NCI-H446 treated with DMSO at 0.1 percent for 48 hours (cell line): Measurements from ENCODE around the gene KNL1.
"Not testable (repeated sequence)": the region's sequence is repeated elsewhere in the genome, so short reads cannot be mapped to it uniquely, and the experiment has no call there.

Source experiments
- DNase-seq: peaks from one replicate; lab custom pipeline; 2025; lab: John Stamatoyannopoulos, UW

KNL1 gene, protein sequence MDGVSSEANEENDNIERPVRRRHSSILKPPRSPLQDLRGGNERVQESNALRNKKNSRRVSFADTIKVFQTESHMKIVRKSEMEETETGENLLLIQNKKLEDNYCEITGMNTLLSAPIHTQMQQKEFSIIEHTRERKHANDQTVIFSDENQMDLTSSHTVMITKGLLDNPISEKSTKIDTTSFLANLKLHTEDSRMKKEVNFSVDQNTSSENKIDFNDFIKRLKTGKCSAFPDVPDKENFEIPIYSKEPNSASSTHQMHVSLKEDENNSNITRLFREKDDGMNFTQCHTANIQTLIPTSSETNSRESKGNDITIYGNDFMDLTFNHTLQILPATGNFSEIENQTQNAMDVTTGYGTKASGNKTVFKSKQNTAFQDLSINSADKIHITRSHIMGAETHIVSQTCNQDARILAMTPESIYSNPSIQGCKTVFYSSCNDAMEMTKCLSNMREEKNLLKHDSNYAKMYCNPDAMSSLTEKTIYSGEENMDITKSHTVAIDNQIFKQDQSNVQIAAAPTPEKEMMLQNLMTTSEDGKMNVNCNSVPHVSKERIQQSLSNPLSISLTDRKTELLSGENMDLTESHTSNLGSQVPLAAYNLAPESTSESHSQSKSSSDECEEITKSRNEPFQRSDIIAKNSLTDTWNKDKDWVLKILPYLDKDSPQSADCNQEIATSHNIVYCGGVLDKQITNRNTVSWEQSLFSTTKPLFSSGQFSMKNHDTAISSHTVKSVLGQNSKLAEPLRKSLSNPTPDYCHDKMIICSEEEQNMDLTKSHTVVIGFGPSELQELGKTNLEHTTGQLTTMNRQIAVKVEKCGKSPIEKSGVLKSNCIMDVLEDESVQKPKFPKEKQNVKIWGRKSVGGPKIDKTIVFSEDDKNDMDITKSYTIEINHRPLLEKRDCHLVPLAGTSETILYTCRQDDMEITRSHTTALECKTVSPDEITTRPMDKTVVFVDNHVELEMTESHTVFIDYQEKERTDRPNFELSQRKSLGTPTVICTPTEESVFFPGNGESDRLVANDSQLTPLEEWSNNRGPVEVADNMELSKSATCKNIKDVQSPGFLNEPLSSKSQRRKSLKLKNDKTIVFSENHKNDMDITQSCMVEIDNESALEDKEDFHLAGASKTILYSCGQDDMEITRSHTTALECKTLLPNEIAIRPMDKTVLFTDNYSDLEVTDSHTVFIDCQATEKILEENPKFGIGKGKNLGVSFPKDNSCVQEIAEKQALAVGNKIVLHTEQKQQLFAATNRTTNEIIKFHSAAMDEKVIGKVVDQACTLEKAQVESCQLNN (N-terminal part only)

DNA sequence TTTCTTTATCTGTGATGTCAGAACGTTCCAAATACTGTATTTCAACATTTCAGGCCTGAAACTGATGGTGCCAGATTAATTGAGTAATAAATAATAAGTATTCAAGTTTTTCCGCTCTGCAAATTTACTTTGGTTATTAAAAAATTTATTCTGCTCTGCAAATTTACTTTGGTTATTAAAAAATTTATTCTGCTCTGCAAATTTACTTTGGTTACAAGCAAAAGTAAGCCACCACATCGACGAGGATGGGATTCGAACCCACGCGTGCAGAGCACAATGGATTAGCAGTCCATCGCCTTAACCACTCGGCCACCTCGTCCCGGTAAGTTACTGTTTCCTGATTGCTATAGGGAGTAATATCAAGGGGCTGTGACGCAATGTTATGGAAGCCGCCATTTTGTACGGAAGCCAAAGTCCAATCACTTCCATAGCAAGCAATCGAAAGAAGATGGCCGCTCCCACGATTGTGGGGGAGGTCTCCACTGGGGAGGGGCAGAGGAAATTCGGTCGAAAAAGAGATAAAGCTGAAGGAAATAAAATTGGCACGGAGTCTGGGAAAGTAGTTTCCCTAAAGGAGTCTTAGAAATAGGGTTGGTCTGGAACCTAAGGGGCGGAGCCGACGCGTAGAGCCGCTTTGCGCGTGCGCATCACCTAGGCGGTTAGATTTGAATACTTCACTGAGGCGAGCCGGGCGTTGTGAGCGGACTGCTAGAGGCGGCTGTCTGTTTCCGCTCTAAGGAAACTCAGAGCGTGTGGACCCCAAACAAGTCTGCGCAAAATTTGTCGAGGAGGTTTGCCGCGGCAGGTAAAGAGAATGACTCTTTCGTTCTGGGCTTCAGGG lies at the start of gene KNL1:
Gene KNL1 (plus strand): TSS at position 662 of the 841 bp plus-strand sequence. CDS start 8,683 bp downstream, outside the sequence.
- peak; percentile 84 for DNase-seq

DNA sequence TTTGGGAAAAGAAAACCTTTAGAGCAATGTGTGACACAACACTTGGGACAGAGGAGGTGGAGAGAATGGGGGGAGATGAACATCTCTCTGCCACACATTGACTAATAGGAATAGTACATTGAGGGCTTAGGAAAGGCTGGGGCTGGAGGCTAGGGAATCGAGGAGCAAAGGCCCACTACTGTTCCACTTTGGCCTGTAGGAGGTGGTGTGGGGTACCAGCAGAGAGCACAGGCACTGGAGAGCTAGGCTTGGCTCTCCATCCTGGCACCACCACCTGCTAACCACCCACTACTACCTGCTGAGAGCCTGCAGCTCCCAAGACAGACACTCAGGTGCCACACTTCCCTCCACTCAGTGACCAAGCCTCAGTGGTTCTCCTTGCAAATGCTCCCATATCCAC lies 48.6 kb upstream of the KNL1 start:
- no peak for DNase-seq

DNA sequence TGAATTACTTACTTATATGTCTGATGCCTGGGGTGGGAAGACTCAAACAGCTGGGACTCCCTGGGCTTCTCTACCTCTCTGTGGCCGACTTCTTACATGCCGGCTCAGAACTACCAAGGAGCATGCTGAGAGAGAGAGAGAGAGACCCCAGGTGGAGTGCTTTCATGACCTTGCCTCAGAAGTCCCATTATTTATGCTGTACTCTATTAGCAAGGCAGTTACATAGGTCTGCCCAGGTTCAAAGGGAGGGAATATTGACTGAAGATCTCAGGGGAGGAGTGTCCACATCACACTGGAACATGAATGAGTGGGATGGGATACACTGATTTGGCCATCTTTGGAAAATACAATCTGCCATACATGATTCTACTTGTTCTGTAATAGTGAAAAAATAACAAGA lies 45.4 kb upstream of the KNL1 start:
- no peak for DNase-seq

DNA sequence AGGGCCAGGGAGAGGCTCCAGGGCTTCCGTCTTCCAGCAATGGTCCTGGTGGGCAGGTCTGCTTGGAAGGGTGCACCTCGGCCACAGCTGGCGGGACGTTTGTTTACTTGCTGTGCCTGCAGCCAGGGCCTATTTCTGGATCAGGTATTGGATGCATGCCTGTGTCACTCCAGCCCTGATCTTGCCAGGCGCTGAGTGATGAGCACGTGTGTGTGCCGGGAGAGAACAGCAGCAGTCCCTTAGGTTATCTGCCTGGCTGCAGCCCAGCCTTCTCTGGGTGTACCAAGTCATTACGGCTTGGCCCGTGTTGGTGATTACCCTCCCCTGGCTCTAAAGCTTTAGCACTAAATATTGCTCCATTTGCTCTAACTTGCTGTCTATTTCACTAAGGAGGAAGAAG lies 44.2 kb upstream of the KNL1 start:
- peak; percentile 12 for DNase-seq

DNA sequence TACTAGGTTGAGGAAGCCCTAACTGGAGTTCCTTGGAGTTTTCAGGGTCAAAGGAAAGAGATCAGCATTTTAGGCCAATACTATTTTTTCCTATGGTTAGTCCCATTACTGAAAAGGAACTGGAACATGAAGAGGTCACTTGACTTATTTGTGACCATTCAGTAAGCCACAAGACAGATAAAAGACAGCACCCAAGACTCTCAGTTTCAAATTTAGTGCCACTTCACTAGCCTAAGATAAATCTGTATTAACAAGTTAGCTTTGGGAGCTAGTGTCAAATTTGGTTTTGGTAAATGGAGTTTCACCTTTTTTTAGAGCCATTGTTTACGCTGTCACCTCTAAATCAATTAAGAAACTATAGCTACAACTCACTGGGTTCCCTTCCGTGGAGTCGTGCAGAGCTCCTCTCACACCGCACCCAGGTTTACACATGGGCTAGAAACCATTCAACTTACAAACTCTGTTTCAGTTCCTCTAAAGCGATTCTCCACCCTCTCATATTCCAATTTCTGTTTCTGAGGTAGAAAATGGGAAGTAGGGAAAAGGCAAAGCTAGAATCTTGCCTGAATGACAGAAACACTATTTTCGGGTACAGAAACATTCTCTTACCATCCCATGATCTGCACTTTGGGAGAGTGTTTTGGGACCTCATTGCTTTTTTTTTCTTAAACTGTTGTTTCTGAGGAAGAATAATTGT lies 43.6 kb upstream of the KNL1 start:
- no peak for DNase-seq

DNA sequence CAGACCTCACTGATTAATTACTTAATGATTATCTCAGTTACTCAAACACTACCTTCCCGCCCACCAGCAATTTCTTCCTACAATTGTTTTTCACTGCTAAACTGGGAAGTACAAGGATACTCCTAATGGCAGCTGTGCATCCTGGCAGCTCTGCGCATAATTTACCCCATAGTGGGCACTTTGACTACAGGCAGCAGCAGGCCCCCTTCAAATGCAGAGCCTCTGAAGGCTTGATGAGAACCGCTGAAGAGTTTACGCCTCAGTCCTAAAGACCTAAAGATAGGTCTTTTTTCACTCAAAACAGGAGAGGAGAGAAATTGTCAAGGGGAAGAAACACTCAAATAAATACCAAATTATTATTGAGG lies 39.9 kb upstream of the KNL1 start:
- DNase-seq, result no peak

DNA sequence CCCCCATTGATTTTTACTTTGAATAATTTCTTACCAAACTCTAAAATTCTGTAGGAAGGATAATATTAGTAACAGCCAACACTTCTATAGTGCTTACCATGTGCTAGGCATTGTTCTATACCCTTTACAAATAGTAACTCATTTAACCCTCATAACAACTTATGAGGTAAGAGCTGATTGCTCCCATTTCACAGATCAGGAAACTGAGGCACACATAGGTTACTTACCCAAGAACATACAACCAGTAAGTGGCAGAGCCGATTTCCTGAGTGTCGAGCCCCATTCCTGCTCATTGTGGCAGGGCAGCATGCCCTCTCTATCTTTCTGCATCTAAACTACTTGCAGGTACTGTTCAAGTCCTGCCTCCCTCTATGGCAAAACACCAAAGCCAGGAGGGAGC lies 38.2 kb upstream of the KNL1 start:
- no peak for DNase-seq

DNA sequence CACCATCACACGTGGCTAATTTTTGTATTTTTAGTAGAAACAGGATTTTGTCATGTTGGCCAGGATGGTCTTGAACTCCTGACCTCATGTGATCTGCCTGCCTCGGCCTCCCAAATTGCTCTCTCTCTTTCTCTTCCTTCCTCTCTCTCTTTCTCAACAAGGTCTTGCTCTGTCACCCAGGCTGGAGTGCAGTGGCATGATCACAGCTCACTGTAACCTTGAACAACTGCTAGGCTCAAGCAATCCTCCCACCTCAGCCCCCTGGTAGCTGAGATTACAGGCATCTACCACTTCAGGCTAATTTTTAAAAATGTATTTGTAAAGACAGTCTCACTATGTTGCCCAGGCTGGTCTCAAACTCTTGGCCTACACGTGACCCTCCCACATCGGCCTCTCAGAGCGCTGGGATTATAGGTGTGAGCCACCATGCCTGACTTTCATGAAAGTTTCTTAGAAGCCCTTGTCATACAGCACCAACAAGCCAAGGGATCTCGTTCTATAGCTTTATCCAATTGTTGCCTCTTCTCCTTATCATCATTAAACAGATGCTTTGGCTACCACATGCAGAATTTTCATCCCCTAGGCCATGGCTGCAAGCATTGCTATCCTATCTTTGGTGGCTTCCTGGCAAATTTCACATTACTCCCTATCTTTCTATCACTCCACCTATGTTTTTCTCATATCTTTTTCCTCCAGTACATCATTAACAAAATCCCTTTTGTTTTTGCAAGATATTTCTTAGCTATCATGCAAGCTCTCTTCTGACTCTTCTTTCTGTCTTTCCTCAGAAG lies 34.9 kb upstream of the KNL1 start:
- DNase-seq, result no peak

DNA sequence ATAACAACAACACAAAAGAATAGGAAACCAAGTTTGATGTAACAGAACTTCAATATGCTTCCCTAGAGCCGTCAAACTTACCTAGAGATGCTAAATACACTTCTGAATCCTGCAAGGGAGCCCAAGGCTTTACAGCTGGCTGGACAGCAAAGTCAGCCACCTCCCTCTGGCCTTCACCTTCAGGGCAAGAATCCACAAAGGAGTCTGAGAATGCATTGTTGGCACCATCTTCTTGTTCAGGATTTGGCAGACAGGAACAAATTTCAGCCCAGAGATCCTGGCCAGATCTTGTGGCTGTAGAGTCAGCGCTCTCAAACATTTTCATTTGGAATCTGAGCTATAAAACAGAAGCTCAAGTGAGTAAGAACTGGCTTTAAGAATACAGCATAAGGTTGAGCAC lies 31.4 kb upstream of the KNL1 start:
- DNase-seq, result no peak

DNA sequence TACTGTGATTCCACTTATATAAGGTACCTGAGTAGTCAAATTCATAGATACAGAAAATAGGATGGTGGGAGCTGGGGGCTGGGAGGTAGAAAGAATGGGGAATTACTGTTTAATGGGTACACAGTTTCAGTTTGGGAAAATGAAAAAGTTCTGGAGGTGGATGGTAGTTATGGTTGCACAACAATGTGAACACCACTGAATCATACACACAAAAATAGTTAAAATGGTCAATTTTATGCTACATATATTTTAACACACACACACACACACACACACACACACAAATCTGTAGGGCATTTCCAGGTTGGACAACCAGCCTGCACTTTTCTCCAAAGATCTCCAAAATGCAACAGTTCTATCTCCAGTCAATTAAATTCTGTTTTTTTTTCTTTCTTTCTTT lies 30.6 kb upstream of the KNL1 start:
- no peak for DNase-seq

DNA sequence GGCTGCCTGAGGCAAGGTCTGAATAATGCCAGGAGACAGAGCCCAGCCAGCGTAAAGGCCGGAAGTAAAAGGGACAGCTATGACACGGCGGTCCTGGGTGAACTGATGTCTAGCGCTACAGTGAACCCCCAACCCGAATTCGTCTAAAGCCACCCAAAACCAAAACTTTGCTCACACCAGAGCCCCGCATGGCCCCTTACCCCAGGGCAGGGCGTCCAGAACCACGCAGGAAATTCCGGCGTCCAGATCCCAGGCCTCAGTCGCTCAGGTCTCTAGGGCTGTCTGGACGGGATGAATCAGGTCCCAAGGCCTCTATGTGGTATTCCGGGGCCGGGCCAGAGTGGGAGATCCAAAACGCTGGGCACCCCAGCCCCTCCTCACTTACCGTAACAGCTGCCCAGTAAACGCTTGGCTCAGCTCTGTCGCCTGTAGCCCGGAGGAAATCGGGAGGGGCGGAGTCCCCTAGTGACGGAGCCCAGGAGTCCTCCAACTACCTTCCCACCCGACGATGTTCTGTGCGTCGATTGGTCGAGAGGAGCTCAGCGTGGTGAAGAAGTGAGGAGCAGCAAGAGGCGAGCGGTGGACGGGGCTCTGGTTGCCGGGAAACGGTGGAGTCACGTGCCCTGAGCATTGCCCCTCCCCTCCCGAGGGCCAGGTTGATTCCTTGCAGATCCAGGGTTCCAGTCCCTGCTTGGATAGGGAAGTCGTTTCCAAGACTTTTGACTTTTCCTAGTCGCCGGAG lies 29.3 kb upstream of the KNL1 start, which contains the start of gene CCDC32:
Gene CCDC32 (minus strand): TSS at position 452 of the 742 bp plus-strand sequence. CDS start 2,027 bp downstream, outside the sequence.
- DNase-seq, result peak; percentile 97

DNA sequence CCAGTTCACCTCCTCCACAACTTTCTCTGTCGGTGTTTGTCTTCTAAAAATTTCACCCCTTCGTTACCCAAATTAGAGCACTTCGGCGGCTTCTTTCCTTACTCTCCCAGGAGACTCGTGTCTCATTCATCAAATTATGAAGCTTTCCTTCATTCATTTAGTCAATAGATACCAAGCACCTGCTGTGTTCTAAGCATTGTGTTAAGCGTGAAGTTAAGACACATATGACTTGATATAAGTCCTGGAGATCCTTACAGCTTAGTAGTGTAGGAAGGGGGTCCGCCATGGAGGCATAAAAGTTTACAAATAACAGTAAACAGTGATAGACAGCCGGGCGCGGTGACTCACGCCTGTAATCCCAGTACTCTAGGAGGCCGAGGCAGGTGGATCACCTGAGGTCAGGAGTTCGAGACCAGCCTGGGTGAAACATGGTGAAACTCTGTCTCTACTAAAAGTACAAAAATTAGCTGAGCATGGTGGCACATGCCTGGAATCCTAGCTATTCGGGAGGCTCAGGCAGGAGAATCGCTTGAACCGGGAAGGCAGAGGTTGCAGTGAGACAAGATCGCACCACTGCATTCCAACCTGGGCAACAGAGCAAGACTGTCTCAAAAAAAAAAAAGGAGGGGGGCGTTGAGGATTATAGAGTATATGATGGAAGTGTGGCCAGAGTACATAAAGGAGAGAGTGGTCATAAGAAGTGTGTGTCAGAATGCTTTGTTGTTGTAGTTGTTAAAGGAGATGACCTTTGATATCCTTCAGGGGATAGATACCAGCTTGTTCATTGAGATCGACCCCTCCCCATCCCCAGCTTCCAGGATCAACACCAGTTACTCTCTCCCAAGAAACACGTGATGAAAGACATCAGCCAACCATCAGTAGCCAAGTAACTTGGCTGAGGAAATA lies 28.5 kb upstream of the KNL1 start:
- no peak for DNase-seq

DNA sequence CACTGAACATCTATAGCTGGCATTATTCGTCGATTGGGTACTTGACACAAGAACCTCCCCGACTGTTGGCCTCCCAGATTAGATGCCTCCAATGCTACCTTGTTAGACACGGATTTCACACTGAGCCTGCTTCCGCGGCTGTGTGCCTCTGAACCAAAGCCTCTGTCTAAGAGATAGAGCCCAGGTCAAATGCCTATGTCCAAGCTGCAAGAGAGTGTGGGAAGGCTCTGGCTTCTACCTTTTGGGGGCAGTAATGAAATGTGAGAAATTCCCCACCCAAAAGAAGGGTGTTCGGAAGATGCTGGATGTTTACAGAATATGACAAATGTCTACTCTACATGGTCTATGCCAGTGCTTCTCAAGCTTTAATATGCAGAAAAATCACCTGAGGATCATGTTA lies 26.9 kb upstream of the KNL1 start:
- no peak for DNase-seq

DNA sequence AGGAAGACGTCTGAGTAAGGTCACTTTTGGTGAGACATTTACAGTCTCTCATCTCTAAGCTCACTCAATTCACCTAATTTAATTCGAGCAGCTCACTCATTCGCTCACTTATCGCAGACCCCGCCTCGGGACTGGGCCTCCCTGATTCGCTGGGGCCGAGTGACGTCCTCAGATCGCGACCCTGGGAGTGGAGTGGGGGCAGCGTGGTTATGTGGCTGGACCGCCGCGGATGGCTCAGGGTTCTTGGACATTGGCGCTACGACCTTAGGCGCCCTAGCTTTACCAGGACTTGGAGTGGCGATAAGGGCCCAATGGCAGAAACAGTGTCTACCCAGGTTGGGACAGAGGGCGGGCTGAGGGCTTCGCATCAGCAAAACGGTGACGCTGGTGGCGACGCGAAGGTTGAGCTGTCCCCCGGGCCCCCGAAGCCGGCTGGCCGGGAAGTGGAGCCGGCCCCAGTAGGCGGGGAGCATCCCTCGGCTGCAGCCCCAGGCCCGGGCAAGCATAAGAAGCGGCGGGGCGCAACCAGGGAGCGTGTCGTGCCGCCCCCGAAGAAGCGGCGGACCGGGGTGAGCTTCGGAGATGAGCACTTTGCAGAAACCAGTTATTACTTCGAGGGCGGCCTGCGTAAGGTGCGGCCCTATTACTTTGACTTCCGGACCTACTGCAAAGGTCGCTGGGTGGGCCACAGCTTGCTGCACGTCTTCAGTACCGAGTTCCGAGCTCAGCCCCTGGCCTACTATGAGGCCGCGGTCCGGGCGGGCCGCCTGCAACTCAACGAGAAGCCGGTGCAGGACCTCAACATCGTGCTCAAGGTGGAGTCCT lies 24.7 kb upstream of the KNL1 start, which contains the start of gene RPUSD2:
Gene RPUSD2 (plus strand): TSS at position 171 of the 825 bp plus-strand sequence. CDS start 39 bp downstream, at position 210.
- DNase-seq, result peak; percentile 69

DNA sequence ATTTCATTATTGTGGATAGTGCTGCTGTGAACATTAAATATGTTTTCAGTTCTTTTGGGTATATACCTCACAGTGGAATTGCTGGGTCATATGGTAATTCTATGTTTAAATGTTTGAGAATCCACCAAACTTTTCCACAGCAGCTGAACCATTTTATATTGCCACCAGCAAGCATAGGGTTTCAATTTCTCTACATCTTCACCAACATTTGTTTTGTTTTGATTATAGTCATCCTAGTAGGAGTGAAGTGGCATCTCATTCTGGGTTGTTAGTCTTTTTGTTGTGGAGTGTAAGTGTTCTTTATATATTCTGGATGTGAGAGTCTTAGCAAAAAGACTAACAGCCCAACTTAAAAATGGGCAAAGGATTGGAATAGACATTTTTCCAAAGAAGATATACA lies 18.9 kb upstream of the KNL1 start:
- no peak for DNase-seq

DNA sequence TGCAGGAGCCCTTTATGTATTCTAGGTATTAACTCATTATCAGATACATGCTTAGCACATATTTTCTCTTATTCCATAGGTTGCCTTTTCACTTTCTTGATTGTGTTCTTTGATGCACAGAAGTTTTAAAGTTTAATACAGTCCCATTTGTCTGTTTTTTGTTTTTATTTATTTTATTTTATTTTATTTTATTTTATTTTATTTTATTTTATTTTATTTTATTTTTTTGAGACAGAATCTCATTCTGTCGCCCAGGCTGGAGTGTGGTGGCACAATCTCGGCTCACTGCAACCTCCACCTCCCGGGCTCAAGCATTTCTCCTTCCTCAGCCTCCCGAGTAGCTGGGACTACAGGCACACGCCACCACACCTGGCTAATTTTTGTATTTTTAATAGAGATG lies 17.1 kb upstream of the KNL1 start:
- not testable (repeated sequence) for DNase-seq

DNA sequence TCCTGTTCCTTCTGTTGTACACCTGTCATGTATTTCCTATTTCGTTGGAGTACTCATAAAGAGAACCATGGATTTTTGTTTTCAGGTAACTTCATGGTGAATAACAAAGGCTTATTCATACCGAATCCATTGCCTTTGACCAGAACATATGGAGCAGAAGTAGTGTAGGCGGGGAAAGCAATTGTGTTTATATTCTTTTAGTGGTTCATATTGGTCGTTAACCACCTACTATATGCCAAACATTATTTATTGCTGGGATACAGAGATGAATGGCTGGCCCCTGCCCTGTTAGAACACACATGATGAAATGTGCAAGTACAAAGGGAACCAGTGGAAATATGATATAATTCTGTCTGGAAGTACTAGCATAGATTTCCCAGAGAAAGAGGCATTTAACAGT lies 15.2 kb upstream of the KNL1 start:
- no peak for DNase-seq
